ENCODE results near the gene CMTM7.

GRCh38 chr3:32498252-32498651, 106.6 kb downstream of the CMTM7 start:
- TF ChIP-seq EZH2phosphoT487 (IDR thresholded peaks at IDR 0.05; ENCODE audit: unreplicated experiment) (no peak), EZH2 (IDR thresholded peaks at IDR 0.05; ENCODE audit: low read depth, unreplicated experiment) (no peak), CTCF (conservative IDR thresholded peaks at IDR 0.05; ENCODE audit: low read depth in 2 of 2) (no peak), CREB1 (CRISPR knock-in tag; IDR thresholded peaks at IDR 0.05; ENCODE audit: low read depth) (no peak), JUNB (IDR thresholded peaks at IDR 0.05; ENCODE audit: unreplicated experiment) (no peak), POLR2AphosphoS5 (IDR thresholded peaks at IDR 0.05; ENCODE audit: low read depth) (no peak), STAT1 (IDR thresholded peaks at IDR 0.05; ENCODE audit: unreplicated experiment) (no peak), ZNF114 (CRISPR knock-in tag; IDR thresholded peaks at IDR 0.05) (no peak), NANOG (IDR thresholded peaks at IDR 0.05; ENCODE audit: borderline replicate concordance) (no peak)
- TF ChIP-seq, protein P1, sequence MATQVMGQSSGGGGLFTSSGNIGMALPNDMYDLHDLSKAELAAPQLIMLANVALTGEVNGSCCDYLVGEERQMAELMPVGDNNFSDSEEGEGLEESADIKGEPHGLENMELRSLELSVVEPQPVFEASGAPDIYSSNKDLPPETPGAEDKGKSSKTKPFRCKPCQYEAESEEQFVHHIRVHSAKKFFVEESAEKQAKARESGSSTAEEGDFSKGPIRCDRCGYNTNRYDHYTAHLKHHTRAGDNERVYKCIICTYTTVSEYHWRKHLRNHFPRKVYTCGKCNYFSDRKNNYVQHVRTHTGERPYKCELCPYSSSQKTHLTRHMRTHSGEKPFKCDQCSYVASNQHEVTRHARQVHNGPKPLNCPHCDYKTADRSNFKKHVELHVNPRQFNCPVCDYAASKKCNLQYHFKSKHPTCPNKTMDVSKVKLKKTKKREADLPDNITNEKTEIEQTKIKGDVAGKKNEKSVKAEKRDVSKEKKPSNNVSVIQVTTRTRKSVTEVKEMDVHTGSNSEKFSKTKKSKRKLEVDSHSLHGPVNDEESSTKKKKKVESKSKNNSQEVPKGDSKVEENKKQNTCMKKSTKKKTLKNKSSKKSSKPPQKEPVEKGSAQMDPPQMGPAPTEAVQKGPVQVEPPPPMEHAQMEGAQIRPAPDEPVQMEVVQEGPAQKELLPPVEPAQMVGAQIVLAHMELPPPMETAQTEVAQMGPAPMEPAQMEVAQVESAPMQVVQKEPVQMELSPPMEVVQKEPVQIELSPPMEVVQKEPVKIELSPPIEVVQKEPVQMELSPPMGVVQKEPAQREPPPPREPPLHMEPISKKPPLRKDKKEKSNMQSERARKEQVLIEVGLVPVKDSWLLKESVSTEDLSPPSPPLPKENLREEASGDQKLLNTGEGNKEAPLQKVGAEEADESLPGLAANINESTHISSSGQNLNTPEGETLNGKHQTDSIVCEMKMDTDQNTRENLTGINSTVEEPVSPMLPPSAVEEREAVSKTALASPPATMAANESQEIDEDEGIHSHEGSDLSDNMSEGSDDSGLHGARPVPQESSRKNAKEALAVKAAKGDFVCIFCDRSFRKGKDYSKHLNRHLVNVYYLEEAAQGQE (IDR thresholded peaks at IDR 0.05; ENCODE audit: unreplicated experiment), result no peak
- TF ChIP-seq, protein P2, sequence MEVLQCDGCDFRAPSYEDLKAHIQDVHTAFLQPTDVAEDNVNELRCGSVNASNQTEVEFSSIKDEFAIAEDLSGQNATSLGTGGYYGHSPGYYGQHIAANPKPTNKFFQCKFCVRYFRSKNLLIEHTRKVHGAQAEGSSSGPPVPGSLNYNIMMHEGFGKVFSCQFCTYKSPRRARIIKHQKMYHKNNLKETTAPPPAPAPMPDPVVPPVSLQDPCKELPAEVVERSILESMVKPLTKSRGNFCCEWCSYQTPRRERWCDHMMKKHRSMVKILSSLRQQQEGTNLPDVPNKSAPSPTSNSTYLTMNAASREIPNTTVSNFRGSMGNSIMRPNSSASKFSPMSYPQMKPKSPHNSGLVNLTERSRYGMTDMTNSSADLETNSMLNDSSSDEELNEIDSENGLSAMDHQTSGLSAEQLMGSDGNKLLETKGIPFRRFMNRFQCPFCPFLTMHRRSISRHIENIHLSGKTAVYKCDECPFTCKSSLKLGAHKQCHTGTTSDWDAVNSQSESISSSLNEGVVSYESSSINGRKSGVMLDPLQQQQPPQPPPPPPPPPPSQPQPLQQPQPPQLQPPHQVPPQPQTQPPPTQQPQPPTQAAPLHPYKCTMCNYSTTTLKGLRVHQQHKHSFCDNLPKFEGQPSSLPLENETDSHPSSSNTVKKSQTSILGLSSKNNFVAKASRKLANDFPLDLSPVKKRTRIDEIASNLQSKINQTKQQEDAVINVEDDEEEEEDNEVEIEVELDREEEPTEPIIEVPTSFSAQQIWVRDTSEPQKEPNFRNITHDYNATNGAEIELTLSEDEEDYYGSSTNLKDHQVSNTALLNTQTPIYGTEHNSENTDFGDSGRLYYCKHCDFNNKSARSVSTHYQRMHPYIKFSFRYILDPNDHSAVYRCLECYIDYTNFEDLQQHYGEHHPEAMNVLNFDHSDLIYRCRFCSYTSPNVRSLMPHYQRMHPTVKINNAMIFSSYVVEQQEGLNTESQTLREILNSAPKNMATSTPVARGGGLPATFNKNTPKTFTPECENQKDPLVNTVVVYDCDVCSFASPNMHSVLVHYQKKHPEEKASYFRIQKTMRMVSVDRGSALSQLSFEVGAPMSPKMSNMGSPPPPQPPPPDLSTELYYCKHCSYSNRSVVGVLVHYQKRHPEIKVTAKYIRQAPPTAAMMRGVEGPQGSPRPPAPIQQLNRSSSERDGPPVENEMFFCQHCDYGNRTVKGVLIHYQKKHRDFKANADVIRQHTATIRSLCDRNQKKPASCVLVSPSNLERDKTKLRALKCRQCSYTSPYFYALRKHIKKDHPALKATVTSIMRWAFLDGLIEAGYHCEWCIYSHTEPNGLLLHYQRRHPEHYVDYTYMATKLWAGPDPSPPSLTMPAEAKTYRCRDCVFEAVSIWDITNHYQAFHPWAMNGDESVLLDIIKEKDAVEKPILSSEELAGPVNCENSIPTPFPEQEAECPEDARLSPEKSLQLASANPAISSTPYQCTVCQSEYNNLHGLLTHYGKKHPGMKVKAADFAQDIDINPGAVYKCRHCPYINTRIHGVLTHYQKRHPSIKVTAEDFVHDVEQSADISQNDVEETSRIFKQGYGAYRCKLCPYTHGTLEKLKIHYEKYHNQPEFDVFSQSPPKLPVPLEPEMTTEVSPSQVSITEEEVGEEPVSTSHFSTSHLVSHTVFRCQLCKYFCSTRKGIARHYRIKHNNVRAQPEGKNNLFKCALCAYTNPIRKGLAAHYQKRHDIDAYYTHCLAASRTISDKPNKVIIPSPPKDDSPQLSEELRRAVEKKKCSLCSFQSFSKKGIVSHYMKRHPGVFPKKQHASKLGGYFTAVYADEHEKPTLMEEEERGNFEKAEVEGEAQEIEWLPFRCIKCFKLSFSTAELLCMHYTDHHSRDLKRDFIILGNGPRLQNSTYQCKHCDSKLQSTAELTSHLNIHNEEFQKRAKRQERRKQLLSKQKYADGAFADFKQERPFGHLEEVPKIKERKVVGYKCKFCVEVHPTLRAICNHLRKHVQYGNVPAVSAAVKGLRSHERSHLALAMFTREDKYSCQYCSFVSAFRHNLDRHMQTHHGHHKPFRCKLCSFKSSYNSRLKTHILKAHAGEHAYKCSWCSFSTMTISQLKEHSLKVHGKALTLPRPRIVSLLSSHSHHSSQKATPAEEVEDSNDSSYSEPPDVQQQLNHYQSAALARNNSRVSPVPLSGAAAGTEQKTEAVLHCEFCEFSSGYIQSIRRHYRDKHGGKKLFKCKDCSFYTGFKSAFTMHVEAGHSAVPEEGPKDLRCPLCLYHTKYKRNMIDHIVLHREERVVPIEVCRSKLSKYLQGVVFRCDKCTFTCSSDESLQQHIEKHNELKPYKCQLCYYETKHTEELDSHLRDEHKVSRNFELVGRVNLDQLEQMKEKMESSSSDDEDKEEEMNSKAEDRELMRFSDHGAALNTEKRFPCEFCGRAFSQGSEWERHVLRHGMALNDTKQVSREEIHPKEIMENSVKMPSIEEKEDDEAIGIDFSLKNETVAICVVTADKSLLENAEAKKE (CRISPR knock-in tag; IDR thresholded peaks at IDR 0.05), result no peak
